ACC112 (cell line): ENCODE data around the gene MRPL39.

Experiments used
- H2AFZ ChIP-seq: fragments of 200-600 bp; sonication (generic); one replicate; pipeline ENCODE4 v1.6.0; 2017; ENCODE audit warnings: antibody characterized with exemption, low read length; ENCODE audit not compliant: unreplicated experiment
- H3K27ac ChIP-seq: fragments of 200-600 bp; sonication (generic); 2 replicates; pipeline ENCODE4 v1.5.1; 2014; ENCODE audit warnings: low read depth, mild to moderate bottlenecking, antibody characterized with exemption, low read length, moderate library complexity
- H3K27me3 ChIP-seq: fragments of 200-600 bp; sonication (generic); 2 replicates; pipeline ENCODE4 v1.6.1; 2014; ENCODE audit warnings: mild to moderate bottlenecking, antibody characterized with exemption, low read length, moderate library complexity, mixed read lengths; ENCODE audit not compliant: insufficient read depth
- H3K36me3 ChIP-seq: fragments of 200-600 bp; sonication (generic); 2 replicates; pipeline ENCODE4 v1.6.1; 2016; ENCODE audit warnings: mild to moderate bottlenecking, antibody characterized with exemption, low read length, moderate library complexity, mixed read lengths; ENCODE audit not compliant: insufficient read depth
- H3K4me1 ChIP-seq: fragments of 200-600 bp; sonication (generic); one replicate; pipeline ENCODE4 v1.6.1; 2016; ENCODE audit warnings: low read length, mixed read lengths; ENCODE audit not compliant: insufficient read depth, unreplicated experiment, control insufficient read depth
- H3K4me3 ChIP-seq: fragments of 200-600 bp; sonication (generic); 2 replicates; pipeline ENCODE4 v1.5.1; 2014; ENCODE audit warnings: mild to moderate bottlenecking, low read depth, low read length
- H3K79me2 ChIP-seq: fragments of 200-600 bp; sonication (generic); one replicate; pipeline ENCODE4 v1.6.0; 2016; ENCODE audit warnings: low read length; ENCODE audit not compliant: control insufficient read depth, unreplicated experiment, insufficient read depth

MRPL39 gene

DNA sequence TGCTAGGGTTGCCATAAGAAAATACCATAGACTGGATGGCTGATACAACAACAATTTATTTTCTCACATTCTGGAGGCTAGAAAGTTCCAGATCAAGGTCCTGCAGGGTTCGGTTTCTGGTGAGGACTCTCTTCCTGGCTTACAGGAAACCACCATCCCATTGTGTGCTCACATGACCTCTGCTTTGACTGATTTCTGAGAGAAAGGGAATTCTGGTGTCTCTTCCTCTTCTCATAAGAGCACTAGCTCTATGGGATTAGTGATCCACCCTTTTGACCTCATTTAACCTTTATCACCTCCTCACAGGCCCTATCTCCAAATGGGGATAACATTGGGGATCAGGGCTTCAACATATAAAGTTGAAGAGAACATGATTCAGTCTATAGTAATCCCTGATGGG lies 47.5 kb downstream of the MRPL39 start:
- H2AFZ ChIP-seq: no peak overlapping the region
- H3K4me3 ChIP-seq: no peak overlapping the region
- H3K36me3 ChIP-seq: peaks cover 2% of the 10 kb centered on the region; the same call in 1 of the 2 replicates
- peaks cover 27% of the 10 kb centered on the region for H3K4me1 ChIP-seq
- no peak overlapping the region for H3K27ac ChIP-seq
- H3K27me3 ChIP-seq: no peaks in the 10 kb centered on the region
- peaks cover 25% of the 10 kb centered on the region for H3K79me2 ChIP-seq

- Histone ChIP-seq H2AFZ (no peak overlapping the region), H3K27ac (no peak overlapping the region), H3K4me3 (no peak overlapping the region), H3K4me1 (peaks cover 21% of the 10 kb centered on the region), H3K79me2 (peaks cover 8% of the 10 kb centered on the region), H3K36me3 (no peaks in the 10 kb centered on the region), H3K27me3 (no peaks in the 10 kb centered on the region)
Observed at GRCh38 chr21:25558123-25558522, 49.2 kb downstream of the MRPL39 start.

DNA sequence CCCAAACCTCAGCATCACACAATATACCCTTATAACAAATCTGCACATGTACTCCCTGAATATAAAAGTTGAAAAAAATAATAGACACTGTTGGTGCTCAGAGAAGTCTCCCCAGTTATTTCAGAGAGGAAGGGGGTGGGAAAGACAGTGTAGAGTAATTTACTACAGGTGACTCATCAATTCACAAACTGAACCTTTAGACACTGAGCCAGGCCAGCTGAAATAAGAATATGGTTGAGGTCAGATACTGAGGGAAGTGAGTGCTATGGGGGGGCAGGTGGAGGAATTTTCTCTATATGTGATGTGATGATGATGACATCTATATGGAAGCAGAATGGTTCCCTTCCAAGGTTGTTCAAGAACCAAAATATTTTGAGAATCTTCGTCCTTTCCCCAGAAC lies 50.1 kb downstream of the MRPL39 start:
- no peaks in the 10 kb centered on the region for H3K36me3 ChIP-seq
- no peak overlapping the region for H2AFZ ChIP-seq
- H3K27me3 ChIP-seq: no peaks in the 10 kb centered on the region
- H3K4me3 ChIP-seq: no peak overlapping the region
- H3K79me2 ChIP-seq: no peaks in the 10 kb centered on the region
- peaks cover 21% of the 10 kb centered on the region for H3K4me1 ChIP-seq
- no peak overlapping the region for H3K27ac ChIP-seq

DNA sequence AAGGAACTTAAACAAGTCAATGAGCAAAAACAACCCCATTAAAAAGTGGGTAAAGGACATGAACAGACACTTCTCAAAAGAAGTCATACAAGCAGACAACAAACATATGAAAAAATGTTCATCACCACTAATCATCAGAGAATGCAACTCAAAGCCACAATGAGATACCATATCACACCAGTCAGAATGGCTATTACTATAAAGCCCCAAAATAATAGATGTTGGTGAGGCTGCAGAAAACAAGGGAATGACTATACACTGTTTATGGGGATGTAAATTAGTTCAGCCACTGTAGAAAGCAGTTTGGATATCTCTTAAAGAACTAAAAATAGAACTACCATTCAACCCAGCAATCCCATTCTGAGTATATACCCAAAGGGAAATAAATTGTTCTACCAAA lies 51.2 kb downstream of the MRPL39 start:
- Histone ChIP-seq H3K79me2 (no peaks in the 10 kb centered on the region), H3K4me1 (peaks cover 16% of the 10 kb centered on the region), H3K36me3 (no peaks in the 10 kb centered on the region), H2AFZ (no peak overlapping the region), H3K27ac (no peak overlapping the region), H3K4me3 (no peak overlapping the region), H3K27me3 (no peaks in the 10 kb centered on the region)

- no peaks in the 10 kb centered on the region for H3K27me3 ChIP-seq
- no peak overlapping the region for H2AFZ ChIP-seq
- no peak overlapping the region for H3K4me3 ChIP-seq
- H3K36me3 ChIP-seq: no peaks in the 10 kb centered on the region
- H3K4me1 ChIP-seq: peaks cover 10% of the 10 kb centered on the region
- H3K27ac ChIP-seq: no peak overlapping the region
- H3K79me2 ChIP-seq: no peaks in the 10 kb centered on the region
Observed at GRCh38 chr21:25555492-25555891, 51.8 kb downstream of the MRPL39 start.

DNA sequence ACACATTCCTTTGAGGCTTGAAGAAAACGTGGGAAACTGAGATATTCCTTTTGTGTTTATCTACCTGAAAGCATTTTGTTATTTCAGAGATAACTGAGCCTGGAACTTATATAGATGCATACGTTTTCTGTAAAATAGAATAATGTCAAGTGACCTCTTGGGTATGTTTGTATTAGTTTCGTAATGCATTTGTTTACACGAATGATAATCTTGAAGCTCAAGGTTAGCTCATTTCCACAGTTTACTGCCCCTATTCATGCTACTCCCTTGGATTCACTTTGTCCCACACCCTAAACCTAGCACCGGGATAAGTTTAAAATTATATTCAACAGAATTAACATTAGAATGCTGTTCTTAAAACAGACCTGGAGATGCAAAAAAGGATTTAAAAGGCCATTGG lies 54.4 kb downstream of the MRPL39 start:
- no peak overlapping the region for H3K4me3 ChIP-seq
- H3K4me1 ChIP-seq: no peaks in the 10 kb centered on the region
- H3K79me2 ChIP-seq: no peaks in the 10 kb centered on the region
- H3K36me3 ChIP-seq: no peaks in the 10 kb centered on the region
- no peak overlapping the region for H3K27ac ChIP-seq
- no peak overlapping the region for H2AFZ ChIP-seq
- H3K27me3 ChIP-seq: no peaks in the 10 kb centered on the region

DNA sequence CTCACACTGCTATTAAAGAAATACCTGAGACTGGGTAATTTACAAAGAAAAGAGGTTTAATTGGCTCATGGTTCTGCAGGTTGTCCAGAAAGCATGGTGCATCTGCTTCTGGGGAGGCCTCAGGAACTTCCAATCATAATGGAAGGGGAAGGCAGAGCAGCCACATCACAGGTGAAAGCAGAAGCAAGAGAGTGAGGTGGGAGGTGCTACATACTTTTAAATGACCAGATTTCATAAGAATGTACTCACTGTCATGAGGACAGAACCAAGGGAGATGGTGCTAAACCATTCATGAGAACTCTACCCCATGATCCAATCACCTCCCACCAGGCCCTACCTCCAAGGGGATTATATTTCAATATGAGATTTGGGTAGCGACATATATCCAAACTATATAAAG lies 55.7 kb downstream of the MRPL39 start:
- H3K4me1 ChIP-seq: no peaks in the 10 kb centered on the region
- H3K27me3 ChIP-seq: no peaks in the 10 kb centered on the region
- no peaks in the 10 kb centered on the region for H3K79me2 ChIP-seq
- H3K27ac ChIP-seq: no peak overlapping the region
- no peaks in the 10 kb centered on the region for H3K36me3 ChIP-seq
- no peak overlapping the region for H3K4me3 ChIP-seq
- H2AFZ ChIP-seq: no peak overlapping the region

DNA sequence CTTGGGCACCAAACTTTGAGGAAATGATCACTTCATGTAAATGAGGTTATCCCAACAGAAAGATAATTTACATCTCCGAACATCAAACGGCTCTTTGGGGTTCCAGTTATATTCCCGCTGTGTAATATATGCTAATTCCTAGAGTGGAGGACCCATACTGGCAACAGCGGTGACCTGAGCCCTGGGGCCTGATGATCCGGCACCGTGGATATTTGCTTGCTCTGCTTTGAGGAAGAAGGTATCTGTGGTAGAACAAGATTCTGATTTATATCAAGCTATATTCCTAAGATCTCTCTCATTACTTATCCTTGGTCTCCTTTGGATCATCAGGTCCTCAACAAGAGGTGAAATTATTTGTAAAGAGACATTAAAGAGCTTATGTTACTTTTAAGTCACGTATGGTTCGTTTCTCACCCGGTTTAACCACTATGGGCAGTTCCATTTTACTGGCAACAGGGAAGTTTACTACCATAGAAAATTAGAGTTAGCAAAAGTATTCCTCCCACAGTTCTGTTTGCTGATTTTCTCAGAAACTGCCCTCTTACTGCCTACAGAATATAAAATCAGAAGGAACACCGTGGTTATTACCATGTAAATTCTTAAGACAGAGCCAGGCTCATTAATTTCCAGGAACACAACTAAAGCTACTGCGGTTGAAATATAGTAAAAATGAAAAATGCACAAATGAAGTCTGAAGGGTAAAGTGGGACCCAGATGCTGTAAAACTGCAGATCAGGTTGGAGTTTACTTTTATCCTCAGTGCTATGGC lies 56.7 kb downstream of the MRPL39 start:
- Histone ChIP-seq H3K27me3 (peaks cover 4% of the 10 kb centered on the region; the same call in 1 of the 2 replicates), H3K4me1 (no peaks in the 10 kb centered on the region), H3K27ac (no peak overlapping the region), H2AFZ (no peak overlapping the region), H3K4me3 (no peak overlapping the region), H3K36me3 (no peaks in the 10 kb centered on the region), H3K79me2 (no peaks in the 10 kb centered on the region)

DNA sequence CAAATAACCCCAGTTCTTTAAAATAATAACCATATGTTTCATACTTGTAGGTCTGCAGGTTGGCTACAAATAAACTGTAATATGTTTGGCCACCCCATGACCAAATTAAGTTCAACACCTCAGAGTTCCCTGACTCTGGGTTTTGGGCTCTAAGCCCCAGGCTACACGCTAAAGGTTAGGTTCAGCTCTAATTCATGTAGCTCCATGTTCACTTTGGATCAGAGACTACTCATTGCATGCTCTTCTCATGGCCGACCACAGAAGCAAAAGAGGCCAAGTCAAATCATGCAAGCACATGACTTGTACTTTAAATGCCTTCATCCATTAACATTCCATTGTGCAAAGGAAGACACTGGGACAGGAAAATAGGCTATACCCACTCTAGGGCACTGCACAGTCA lies 66.2 kb downstream of the MRPL39 start:
- no peaks in the 10 kb centered on the region for H3K4me1 ChIP-seq
- peaks cover 5% of the 10 kb centered on the region; the same call in 1 of the 2 replicates for H3K27me3 ChIP-seq
- no peaks in the 10 kb centered on the region for H3K79me2 ChIP-seq
- H3K4me3 ChIP-seq: no peak overlapping the region
- H3K36me3 ChIP-seq: no peaks in the 10 kb centered on the region
- H3K27ac ChIP-seq: no peak overlapping the region
- no peak overlapping the region for H2AFZ ChIP-seq

DNA sequence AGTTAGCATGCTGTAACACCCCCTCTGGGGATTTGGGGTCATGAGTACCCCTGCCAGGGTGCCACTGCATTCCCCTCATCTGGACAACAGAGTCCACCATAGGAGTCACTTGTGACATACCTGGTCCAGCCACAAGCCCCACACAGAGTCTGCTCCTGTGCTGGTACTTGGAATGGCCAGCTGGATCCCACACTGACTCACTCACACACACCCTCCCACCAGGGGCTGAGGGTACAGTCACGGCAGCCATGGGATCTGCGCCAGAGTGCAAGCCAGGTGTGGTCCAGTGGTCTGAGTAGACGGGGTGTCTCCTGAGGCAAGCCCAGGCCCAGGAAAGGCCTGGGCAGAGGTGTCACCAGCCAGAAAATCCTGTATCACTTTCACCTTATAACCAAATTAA lies 67.7 kb downstream of the MRPL39 start:
- no peak overlapping the region for H3K27ac ChIP-seq
- no peak overlapping the region for H2AFZ ChIP-seq
- no peaks in the 10 kb centered on the region for H3K79me2 ChIP-seq
- no peaks in the 10 kb centered on the region for H3K4me1 ChIP-seq
- no peaks in the 10 kb centered on the region for H3K36me3 ChIP-seq
- 0 out of 2 replicates have a peak, but pooled peaks cover 8% of the 10 kb centered on the region for H3K27me3 ChIP-seq
- no peak overlapping the region for H3K4me3 ChIP-seq

- H3K27me3 ChIP-seq: peaks cover 14% of the 10 kb centered on the region; the same call in 1 of the 2 replicates
- H3K4me1 ChIP-seq: no peaks in the 10 kb centered on the region
- H3K4me3 ChIP-seq: no peak overlapping the region
- no peaks in the 10 kb centered on the region for H3K36me3 ChIP-seq
- H2AFZ ChIP-seq: no peak overlapping the region
- no peaks in the 10 kb centered on the region for H3K79me2 ChIP-seq
- H3K27ac ChIP-seq: no peak overlapping the region
Observed at GRCh38 chr21:25537174-25537573, 70.1 kb downstream of the MRPL39 start.
